Measurements from ENCODE around the gene SLC36A1. TPM values are rescaled to one million over a fixed set of nuclear protein-coding genes. Genes with fewer than 3 reads are reported as not detected.

Gene SLC36A1
- total and polyA plus RNA-seq, 2 donors (not counting 3 experiments of a cell fraction or from before 2014, with no cell fraction given): 11.8 to 14.5 TPM

- Histone ChIP-seq H3K36me3 (ENCODE audit: control insufficient read depth in 2 of 2, extremely low read depth in 1 of 2, insufficient read depth in 2 of 2, low read length in 2 of 2) (peaks cover 0 to 8% of the 10 kb centered on the region in 2 experiments), H3K9ac (replicated peaks; ENCODE audit: extremely low read depth, insufficient read depth, low read length) (no peak overlapping the region), H3K9me3 (replicated peaks; ENCODE audit: control insufficient read depth, insufficient read depth, low read length) (no peaks in the 10 kb centered on the region), H3K4me2 (ENCODE audit: insufficient read depth, low read length) (no peak overlapping the region), H3K4me1 (ENCODE audit: control insufficient read depth, extremely low read depth, insufficient read depth, low read length) (no peaks in the 10 kb centered on the region), H4K20me1 (replicated peaks; ENCODE audit: control insufficient read depth, extremely low read depth, insufficient read depth, low read length) (no peaks in the 10 kb centered on the region), H3K4me3 (replicated peaks in 1 of 3; ENCODE audit: insufficient read depth in 1 of 3, low read depth in 1 of 3, low read length in 3 of 3) (no peak overlapping the region), H3K79me2 (ENCODE audit: control insufficient read depth, insufficient read depth, low read length) (no peaks in the 10 kb centered on the region), H3K9me1 (replicated peaks; ENCODE audit: control insufficient read depth, extremely low read depth, insufficient read depth, low read length) (no peaks in the 10 kb centered on the region), H3K27me3 (ENCODE audit: control insufficient read depth in 2 of 2, insufficient read depth in 2 of 2, low read length in 2 of 2) (no peaks in the 10 kb centered on the region), H2AFZ (ENCODE audit: low read depth, low read length) (no peak overlapping the region), H3K27ac (ENCODE audit: insufficient read depth, low read depth, low read length) (no peak overlapping the region)
- dilution Hi-C loops (cut with MboI; ENCODE audit: extremely low pct_ligation_motif_present, low sequenced_read_pairs) (no loop called here), intact Hi-C loops (cut with micrococcal nuclease) (no loop called here)
- BruUV-seq (replicated peaks): no TSS peak
- CTCF ChIA-PET: interaction anchor here (1.3 to 2.1 kb wide), 2 partner anchors 9 to 20 kb away, joined by 3 to 5 read pairs; no protein-coding TSS in a partner anchor
- POLR2A ChIA-PET: no interaction called here
- FAIRE-seq (no peak), DNase-seq (ENCODE audit: low read depth, low spot score) (no peak)
- TF ChIP-seq POLR2AphosphoS5 (IDR thresholded peaks at IDR 0.05; ENCODE audit: insufficient read depth, low read depth, low read length): no peak
- TF ChIP-seq JUN (IDR thresholded peaks at IDR 0.05; ENCODE audit: borderline replicate concordance, insufficient read depth, insufficient read length, low read depth): no peak
- TF ChIP-seq MYC (IDR thresholded peaks at IDR 0.05; ENCODE audit: low read depth, low read length): no peak
- TF ChIP-seq GATA2 (IDR thresholded peaks at IDR 0.05; ENCODE audit: insufficient read depth, insufficient read length, low read depth, low read length): no peak
- TF ChIP-seq POLR2A (IDR thresholded peaks at IDR 0.05; ENCODE audit: low read depth, low read length): no peak
- TF ChIP-seq MAX (IDR thresholded peaks at IDR 0.05; ENCODE audit: insufficient read depth, insufficient read length): no peak
- TF ChIP-seq EZH2 (IDR thresholded peaks at IDR 0.05; ENCODE audit: borderline replicate concordance, low read depth, low read length, severe bottlenecking): no peak
- TF ChIP-seq, protein P1, sequence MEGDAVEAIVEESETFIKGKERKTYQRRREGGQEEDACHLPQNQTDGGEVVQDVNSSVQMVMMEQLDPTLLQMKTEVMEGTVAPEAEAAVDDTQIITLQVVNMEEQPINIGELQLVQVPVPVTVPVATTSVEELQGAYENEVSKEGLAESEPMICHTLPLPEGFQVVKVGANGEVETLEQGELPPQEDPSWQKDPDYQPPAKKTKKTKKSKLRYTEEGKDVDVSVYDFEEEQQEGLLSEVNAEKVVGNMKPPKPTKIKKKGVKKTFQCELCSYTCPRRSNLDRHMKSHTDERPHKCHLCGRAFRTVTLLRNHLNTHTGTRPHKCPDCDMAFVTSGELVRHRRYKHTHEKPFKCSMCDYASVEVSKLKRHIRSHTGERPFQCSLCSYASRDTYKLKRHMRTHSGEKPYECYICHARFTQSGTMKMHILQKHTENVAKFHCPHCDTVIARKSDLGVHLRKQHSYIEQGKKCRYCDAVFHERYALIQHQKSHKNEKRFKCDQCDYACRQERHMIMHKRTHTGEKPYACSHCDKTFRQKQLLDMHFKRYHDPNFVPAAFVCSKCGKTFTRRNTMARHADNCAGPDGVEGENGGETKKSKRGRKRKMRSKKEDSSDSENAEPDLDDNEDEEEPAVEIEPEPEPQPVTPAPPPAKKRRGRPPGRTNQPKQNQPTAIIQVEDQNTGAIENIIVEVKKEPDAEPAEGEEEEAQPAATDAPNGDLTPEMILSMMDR (IDR thresholded peaks at IDR 0.05; ENCODE audit: extremely low read depth in 1 of 2, insufficient read depth in 1 of 2, low read depth in 1 of 2, low read length in 2 of 2): no peak
- TF ChIP-seq FOS (IDR thresholded peaks at IDR 0.05; ENCODE audit: borderline replicate concordance, insufficient read depth, low read length): no peak
Measured at GRCh38 chr5:151483647-151484046, 36.2 kb downstream of the SLC36A1 start.

All from endothelial cell of umbilical vein (primary cell).